HEK293T (cell line): ENCODE results near the gene CCNI2.

Experiments
- CTCF ChIA-PET: fragments of 350-600 bp; formaldehyde crosslinking; extraction: SDS; loops from one replicate; lab custom pipeline; 2021; ENCODE audit warnings: antibody characterized with exemption, inconsistent platforms; lab: Yijun Ruan, JAX
- POLR2A ChIA-PET: fragments of 350-600 bp; formaldehyde crosslinking; extraction: SDS; loops from one replicate; lab custom pipeline; 2020; ENCODE audit warnings: antibody characterized with exemption, inconsistent platforms; lab: Yijun Ruan, JAX
- DNase-seq: peaks from one replicate; pipeline ENCODE4 v3.0.0; 2012; ENCODE audit warnings: mixed read lengths; ENCODE audit errors: extremely low spot score
- ARNT ChIP-seq: fragments of 450-650 bp; IDR thresholded peaks from 2 replicates; pipeline ENCODE4 v1.6.1; 2017; ENCODE audit warnings: mild to moderate bottlenecking
- BHLHE40 ChIP-seq: fragments of 450-650 bp; IDR thresholded peaks from 2 replicates; pipeline ENCODE4 v1.6.1; 2016; ENCODE audit warnings: mild to moderate bottlenecking, moderate library complexity, borderline replicate concordance
- CTBP1 ChIP-seq: fragments of 450-650 bp; IDR thresholded peaks from 2 replicates; pipeline ENCODE4 v1.6.1; 2016; ENCODE audit warnings: borderline replicate concordance
- ELF4 ChIP-seq: fragments of 450-650 bp; IDR thresholded peaks from 2 replicates; pipeline ENCODE4 v1.6.1; 2017; ENCODE audit warnings: antibody characterized with exemption
- FOXA1 ChIP-seq: fragments of 450-650 bp; IDR thresholded peaks from 2 replicates; pipeline ENCODE4 v1.6.1; 2016; ENCODE audit warnings: mild to moderate bottlenecking
- FOXK2 ChIP-seq: fragments of 450-650 bp; IDR thresholded peaks from 2 replicates; pipeline ENCODE4 v1.6.1; 2016; ENCODE audit warnings: mild to moderate bottlenecking
- FOXM1 ChIP-seq: fragments of 450-650 bp; IDR thresholded peaks from 2 replicates; pipeline ENCODE4 v1.6.1; 2017; ENCODE audit warnings: mild to moderate bottlenecking, borderline replicate concordance
- HDGF ChIP-seq: fragments of 450-650 bp; IDR thresholded peaks from 2 replicates; pipeline ENCODE4 v1.6.1; 2017; ENCODE audit warnings: antibody characterized with exemption, borderline replicate concordance
- L3MBTL2 ChIP-seq: fragments of 450-650 bp; conservative IDR thresholded peaks from 2 replicates; pipeline ENCODE4 v1.6.1; 2016; ENCODE audit warnings: mild to moderate bottlenecking
- LEF1 ChIP-seq: fragments of 450-650 bp; IDR thresholded peaks from 2 replicates; pipeline ENCODE4 v1.6.1; 2017; ENCODE audit warnings: mild to moderate bottlenecking, borderline replicate concordance
- NFRKB ChIP-seq: fragments of 450-650 bp; IDR thresholded peaks from 2 replicates; pipeline ENCODE4 v1.6.1; 2016; ENCODE audit warnings: mild to moderate bottlenecking, moderate library complexity
- SP1 ChIP-seq: fragments of 450-650 bp; IDR thresholded peaks from 2 replicates; pipeline ENCODE4 v1.6.1; 2017
- SUZ12 ChIP-seq: fragments of 450-650 bp; IDR thresholded peaks from 2 replicates; pipeline ENCODE4 v1.6.1; 2016; ENCODE audit warnings: mild to moderate bottlenecking
- TARDBP ChIP-seq: fragments of 450-650 bp; IDR thresholded peaks from 2 replicates; pipeline ENCODE4 v1.6.1; 2016
- ZNF384 ChIP-seq: fragments of 450-650 bp; IDR thresholded peaks from 2 replicates; pipeline ENCODE4 v1.6.1; 2016
- TF ChIP-seq, protein P1 (sequence below): fragments of 450-650 bp; IDR thresholded peaks from 2 replicates; pipeline ENCODE4 v1.6.1; 2016

CCNI2 gene

DNA sequence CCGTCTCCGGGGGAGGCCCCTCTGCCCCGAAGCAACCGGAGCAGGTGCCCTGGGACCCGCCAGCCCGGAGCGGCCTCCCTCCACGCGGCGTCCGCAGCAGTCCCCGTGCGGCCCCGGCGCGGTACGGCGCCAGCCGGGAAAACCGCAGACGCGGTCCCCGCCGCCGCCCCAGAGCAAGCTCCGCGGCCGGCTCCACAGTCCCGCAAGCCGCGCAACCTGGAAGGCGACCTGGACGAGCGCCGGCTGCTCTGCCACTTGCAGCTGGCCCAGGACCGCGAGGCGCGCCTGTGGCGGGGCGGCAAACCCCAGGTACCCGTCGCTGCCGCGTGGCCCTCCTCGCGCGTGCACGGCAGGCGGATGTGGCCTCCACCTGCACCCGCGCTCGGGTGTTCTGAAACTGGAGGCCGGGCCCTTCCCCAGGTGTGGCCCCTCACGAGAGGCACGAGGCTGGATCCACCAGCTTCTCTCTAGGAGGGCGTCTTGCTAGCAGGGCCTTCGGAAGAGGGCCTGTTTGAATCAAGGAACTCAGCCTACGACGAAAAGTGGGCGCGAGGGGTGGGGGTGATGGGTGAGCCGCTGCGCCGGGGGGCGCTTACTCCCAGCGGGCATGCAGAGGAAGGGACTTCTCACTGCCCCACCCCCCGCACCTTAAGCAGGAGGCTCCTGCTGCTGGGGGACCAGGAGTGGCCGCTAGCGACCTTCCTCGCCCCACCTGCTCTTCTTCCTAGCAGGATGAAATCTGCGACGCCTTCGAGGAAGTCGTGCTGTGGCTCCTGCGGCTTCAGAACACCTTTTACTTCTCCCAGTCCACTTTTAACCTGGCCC is 602 bp downstream of the CCNI2 start:
- ChIA-PET CTCF (interaction anchor here (1.1 to 2.2 kb wide), 5 partner anchors 8 to 73 kb away, joined by 3 to 12 read pairs (median 7); partner anchors contain the start of gene KIF3A), POLR2A (interaction anchor here (0.6 to 1.3 kb wide), 6 partner anchors 8 to 116 kb away, joined by 3 to 12 read pairs (median 4); partner anchors contain the start of gene KIF3A)
- TF ChIP-seq FOXK2 (no peak), FOXA1 (no peak), SUZ12 (no peak), TARDBP (no peak), FOXM1 (no peak), HDGF (no peak), ELF4 (no peak), ARNT (no peak), NFRKB (no peak), SP1 (no peak), LEF1 (no peak), BHLHE40 (no peak), CTBP1 (no peak), L3MBTL2 (no peak), ZNF384 (no peak)
- TF ChIP-seq, protein P1, sequence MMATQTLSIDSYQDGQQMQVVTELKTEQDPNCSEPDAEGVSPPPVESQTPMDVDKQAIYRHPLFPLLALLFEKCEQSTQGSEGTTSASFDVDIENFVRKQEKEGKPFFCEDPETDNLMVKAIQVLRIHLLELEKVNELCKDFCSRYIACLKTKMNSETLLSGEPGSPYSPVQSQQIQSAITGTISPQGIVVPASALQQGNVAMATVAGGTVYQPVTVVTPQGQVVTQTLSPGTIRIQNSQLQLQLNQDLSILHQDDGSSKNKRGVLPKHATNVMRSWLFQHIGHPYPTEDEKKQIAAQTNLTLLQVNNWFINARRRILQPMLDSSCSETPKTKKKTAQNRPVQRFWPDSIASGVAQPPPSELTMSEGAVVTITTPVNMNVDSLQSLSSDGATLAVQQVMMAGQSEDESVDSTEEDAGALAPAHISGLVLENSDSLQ, result no peak
- DNase-seq, result peak; percentile 3

- peak; percentile 2 for DNase-seq
- CTCF ChIA-PET, result interaction anchor here (1.1 kb wide), 1 partner anchor 9 kb away, joined by 3 read pairs; no protein-coding TSS in a partner anchor
- POLR2A ChIA-PET, result interaction anchor here (0.9 kb wide), 1 partner anchor 11 kb away, joined by 3 read pairs; the partner anchor contains the start of gene KIF3A
- no peak for TF ChIP-seq FOXM1
- no peak for TF ChIP-seq FOXA1
- TF ChIP-seq SP1, result no peak
- no peak for TF ChIP-seq ZNF384
- no peak for TF ChIP-seq BHLHE40
- no peak for TF ChIP-seq ARNT
- TF ChIP-seq LEF1, result no peak
- no peak for TF ChIP-seq ELF4
- no peak for TF ChIP-seq HDGF
- no peak for TF ChIP-seq FOXK2
- TF ChIP-seq, protein P1, result no peak
- no peak for TF ChIP-seq L3MBTL2
- TF ChIP-seq CTBP1, result no peak
- TF ChIP-seq TARDBP, result no peak
- TF ChIP-seq SUZ12, result no peak
Observed at GRCh38 chr5:132748522-132749000, 1.3 kb downstream of the CCNI2 start.

GRCh38 chr5:132749506-132749905 is 2.3 kb downstream of the CCNI2 start:
- ChIA-PET POLR2A (no interaction called here), CTCF (interaction anchor here (1.6 kb wide), 1 partner anchor 223 kb away, joined by 4 read pairs; no protein-coding TSS in a partner anchor)
- DNase-seq, result peak; percentile 3
- TF ChIP-seq SP1 (no peak), HDGF (no peak)

DNA sequence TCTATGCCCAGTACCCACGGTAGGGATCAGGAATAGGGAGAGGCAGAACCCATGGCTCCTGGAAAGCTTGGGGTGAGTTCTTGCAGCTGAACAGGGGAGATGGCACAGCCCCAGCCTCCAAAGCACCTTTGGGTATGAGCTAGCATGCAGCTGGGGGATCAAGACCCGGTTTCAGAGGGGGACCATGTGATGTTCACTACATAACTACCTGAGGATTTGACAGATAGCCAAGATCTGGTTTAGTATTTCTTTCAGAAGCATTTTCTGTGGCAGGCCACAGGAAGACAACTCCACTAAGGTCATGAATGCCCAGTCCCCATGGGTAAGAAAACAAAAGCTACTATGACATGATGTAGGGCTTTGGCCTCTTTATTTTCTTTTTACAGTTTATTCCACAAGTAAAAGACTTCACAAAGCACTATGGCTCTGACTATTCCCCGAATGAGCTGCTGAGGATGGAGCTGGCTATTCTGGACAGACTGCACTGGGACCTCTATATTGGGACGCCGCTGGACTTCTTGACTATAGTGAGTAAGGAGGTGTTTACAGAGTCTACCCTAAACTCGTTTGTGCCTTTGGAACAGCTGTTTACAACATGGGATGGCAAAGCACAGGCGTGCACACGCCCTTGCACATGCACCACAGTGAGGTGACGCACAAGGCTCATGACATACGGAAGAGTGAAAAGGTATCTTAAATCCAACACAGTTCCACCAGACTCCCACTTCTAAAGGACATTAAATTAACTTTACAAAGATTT is 3.4 kb downstream of the CCNI2 start:
- ChIA-PET CTCF (interaction anchor here (0.6 to 1.6 kb wide), 2 partner anchors 224 to 568 kb away, joined by 3 to 4 read pairs; no protein-coding TSS in a partner anchor), POLR2A (interaction anchor here (0.7 to 2.1 kb wide), 3 partner anchors 13 to 193 kb away, joined by 4 to 8 read pairs (median 5); partner anchors contain the start of genes KIF3A and RAD50)
- peak; percentile 3 for DNase-seq
- no peak for TF ChIP-seq TARDBP
- no peak for TF ChIP-seq SP1
- TF ChIP-seq ZNF384, result no peak

DNA sequence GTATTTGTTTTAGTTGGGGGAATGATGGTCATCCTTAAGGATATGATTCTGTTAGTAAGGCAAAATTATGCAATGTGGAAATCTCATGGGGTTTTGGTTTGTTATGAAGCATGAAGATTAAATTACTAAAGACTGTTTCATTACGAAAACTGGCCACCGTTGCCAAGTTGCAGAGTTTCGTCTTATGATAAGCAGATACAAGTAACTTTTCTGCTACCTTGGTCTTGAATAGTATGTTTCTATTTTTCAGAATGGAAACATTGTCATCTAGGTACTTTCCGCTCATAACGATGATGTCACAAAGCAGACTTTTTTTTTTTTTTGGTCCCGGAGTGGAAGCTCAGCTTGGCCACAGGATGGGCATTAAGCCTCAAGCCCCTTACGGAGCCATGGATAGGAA is 4.2 kb downstream of the CCNI2 start:
- POLR2A ChIA-PET, result interaction anchor here (2.1 kb wide), 1 partner anchor 14 kb away, joined by 8 read pairs; the partner anchor contains the start of gene KIF3A
- no peak for DNase-seq
- CTCF ChIA-PET, result interaction anchor here (0.6 kb wide), 1 partner anchor 318 kb away, joined by 4 read pairs; no protein-coding TSS in a partner anchor
- TF ChIP-seq, protein P1, result no peak
- TF ChIP-seq FOXM1 (no peak), BHLHE40 (no peak), TARDBP (no peak), HDGF (no peak), ELF4 (no peak), FOXA1 (no peak), SP1 (no peak), LEF1 (no peak), SUZ12 (no peak), CTBP1 (no peak), L3MBTL2 (no peak), ARNT (no peak), FOXK2 (no peak), ZNF384 (no peak), NFRKB (no peak)
